HS-5 (cell line): ENCODE results near the gene PICALM.
A peak's percentile ranks its signal among the peaks of the same experiment; 100 is the strongest.

Experiments
- DNase-seq: peaks from one replicate; pipeline ENCODE4 v3.0.0-alpha.2; 2012; ENCODE audit warnings: low read depth

Gene PICALM

DNA sequence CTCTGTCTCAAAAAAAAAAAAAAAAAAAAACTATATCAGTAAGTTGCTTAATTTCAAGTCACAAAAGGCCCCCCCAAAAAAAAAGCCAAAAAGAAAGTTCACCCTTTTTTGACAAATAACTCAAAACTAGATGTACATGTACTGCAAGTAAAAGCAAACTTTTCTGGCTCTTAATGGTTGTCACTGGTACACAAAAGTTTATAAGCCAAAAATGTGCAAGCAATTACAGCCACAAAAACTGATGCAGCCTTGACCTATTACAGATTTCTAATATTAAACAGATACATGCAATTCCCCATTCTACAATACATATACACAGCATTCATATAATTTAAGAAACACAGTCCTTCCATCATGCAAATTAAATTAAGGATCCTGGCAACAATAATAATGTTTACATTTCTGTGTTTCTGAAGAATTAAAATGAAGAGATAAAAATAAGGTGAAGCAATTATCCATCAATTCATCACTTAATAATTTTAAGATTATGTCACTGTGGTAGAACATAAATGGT, 18.6 kb downstream of the PICALM start:
- no peak for DNase-seq

DNA sequence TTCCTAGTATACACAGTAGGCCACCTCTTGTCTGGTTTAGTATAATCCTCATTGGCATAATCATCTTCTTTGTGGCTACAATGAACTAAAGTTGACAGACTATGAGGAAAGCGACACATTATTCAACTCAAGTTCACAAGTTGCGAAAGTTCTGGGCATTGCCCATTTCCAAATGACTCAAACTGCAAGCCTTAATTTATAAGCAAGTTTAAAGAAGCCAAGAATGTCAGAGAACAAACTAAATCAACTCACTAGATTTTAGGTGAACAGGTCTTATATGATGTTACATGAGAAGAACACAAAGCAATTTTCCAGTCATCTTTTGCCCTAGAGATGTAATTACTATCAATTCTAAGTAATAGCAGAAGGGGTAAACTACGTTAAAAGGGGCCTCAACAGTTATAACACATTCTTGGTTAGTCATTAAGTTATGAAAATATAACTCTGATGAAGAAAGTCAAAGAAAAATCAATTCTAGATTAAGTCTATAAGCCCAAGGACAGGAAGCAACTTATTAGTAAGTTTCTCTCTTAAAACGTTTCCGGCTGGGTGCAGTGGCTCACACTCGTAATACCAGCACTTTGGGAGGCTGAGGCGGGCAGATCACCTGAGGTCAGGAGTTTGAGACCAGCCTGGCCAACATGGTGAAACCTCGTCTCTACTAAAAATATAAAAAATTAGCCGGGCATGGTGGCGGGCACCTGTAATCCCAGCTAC, 21.5 kb downstream of the PICALM start:
- peak; percentile 54 for DNase-seq

DNA sequence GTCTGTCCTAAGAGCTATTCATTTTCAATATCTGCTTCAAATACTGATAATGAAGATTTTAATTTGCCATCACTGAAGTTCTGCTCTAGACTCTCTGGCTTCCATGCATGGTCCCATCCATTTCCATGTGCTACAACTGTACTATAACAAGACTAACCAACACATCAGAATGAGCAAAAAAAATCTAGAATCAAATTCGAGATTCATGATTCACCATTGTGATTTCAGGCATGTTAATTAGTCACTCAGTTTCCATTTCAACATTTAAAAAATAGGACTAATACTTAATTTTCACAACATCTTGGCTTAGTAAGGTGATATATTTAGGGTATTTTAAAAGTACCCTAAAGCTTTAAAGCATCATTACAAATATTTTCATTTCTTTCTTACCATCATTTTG, 22.8 kb downstream of the PICALM start:
- no peak for DNase-seq

DNA sequence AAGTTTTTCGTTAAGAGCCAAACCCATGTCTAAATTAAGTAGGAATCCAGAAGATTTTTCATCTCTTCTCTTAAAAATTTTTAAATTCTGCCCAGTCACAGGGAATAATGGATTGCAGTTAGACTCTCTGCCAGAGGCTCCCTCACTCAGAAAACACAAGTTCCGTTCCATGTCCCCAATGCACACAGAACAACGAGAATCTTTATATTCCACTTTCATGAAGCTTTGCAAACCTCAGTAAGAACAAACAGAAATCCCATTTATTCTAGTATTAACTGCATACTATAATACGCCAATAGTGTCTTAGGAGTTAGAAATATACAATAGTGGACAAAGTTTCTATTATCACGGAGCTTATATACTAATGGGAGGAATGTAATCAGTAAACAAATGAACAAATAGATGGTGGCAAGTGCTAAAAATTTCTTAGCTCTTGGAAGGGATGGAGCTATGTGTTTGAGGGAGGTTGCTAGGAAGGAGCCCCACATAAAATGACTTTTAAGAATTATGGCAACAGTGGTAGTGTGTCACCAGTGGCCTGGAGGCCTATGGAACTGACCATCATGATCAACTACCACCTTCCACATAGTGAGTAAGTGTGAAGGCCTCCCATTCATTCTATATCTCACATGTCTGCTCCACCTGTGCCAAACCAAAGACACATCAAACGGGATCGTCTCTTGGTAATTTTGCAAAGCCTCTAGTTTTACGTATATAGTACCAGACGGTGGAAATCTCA, 24.9 kb downstream of the PICALM start:
- no peak for DNase-seq

DNA sequence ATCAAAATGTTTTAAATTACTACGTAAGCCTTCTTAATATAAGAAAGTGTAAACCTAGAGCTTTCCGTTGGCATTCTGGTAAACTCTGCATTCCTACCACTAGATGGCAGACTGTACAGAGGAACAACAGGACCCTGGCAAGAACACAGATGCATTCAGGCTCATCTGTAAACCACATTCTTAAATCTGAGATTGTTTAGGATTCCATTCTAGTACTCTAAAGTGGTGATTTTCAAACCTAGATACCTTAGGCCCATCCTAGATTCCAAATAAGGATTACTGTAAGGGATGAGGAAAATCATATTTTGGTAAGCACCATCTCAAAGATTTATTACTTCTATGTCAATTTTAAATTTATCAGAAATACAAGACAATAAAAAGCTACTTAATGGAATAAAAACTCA, 26.9 kb downstream of the PICALM start:
- peak; percentile 87 for DNase-seq

DNA sequence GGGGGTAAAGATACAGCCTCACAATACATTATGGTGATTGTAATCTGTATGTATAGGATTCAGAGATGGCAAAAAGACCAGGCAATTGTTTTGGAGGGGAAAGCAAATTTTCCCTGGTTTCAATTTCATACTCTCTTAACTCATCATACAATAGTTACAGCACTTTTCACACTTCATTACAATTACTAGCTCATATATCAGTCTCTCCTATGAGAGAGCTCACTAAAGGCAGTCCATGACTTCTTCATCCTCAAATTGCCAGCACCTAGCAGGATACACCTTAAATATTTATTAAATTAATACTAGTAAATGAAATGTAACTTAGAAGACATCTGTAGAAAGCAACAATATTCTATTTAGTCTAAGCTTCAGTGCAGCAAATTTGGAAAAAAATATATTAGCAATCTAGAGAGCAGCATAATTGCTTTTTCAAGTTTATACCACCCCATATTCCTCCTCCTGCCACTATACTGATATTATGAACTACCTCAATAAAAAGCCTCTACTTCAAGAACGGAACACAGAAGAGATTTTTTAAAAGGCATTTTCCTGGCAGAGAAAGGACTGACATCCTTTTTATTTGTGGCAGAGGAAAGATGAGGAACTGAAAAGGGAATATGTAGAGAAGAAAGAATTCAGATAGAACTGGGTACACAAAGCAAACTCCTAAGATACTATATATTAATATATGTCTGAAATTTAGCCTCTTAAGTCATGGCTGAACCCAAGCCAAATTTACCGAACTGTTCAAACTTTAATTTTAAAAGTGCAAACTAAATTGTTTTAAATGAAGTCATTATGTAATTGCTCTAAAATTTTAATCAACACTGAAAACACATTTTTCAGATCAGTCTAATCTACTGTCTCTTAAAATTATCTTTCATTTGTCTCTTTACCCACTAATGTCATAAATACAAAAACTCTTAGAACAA, 27.7 kb downstream of the PICALM start:
- no peak for DNase-seq

DNA sequence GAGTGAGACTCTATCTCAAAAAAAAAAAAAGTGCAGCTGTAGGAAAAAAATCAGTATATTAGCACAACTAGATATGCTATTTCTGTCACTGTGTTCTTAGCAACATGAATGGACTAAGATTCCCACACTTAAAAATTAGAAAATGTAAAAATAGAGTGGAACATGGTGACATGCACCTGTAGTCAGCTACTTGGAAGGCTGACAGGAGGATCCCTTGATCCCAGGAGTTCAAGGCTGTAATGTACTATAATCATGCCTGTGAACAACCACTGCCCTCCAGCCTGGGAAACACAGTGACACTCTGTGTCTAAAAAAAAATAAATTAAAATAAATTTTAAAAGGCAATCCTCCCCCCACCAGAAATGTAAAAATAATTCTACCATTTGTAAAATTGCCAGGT, 29.8 kb downstream of the PICALM start:
- no peak for DNase-seq

DNA sequence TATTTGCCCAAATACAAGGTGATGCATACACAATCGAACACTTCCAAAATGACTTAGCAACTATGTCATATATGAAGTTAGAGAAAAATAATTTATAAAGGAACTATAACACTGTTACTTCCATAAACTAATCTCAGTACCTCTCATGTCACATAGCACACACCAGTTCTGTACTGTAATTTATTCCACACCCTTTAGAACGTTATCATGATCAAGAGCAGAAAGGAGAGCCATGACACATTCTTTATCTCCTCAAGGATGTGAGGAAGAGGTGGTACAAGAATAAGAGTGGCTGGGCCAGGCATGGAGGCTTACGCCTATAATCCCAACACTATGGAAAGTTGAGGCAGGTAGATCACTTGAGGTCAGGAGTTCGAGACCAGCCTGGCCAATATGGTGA, 31.1 kb downstream of the PICALM start:
- DNase-seq: no peak

DNA sequence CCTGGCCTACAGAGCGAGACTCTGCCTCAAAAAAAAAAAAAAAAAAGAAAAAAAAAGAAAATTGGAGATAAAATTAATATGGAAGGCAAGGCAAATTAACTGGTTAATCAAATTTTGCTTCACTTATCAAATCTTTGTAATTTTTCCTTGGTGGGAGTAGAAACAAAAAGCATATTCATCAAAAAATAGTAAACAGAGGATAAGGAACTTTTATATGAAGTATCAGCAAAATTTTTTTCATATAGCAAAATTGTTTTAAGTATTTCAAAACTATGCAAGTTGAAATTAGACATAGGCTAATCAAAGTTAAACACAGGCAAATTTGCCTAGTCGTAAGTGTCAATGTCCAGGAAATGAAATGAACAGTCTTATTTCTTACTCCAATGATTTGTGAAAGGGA, 33.0 kb downstream of the PICALM start:
- no peak for DNase-seq

DNA sequence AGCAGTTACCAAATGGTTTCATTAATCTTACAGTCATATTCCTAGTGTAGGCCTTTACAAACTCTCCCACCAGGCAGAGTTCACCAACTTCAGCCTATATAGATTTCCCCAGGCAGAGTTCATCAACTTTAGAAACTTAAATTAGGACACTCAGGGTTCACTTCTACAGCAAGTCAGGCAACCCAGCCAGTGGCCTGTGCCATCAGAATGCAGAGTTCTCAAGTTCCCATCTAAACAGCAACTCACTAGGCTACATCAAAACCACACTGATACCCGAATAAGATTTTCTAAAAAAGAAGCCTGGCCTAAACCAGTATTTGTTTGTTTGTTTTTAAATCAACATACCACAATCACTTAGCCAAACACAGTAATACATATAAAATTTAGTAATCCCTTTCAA, 33.7 kb downstream of the PICALM start:
- DNase-seq: no peak

DNA sequence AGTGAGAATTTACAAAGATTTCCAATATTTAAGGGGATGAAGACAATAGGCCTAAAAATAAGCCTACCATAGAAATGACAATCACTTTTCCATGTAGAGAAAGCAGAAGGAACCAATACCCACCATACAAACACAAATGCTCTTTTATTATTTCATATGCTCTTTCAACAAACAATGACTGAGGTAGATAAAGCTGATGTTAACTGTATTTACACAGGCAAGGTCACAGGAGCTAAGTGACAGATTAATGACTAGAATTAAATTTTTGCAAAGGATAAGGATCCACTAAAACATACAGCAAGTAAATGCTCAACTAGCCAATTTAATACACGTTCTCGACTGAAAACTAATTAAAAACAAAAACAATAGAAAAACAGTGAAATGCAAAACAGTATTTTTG, 34.2 kb downstream of the PICALM start:
- no peak for DNase-seq

DNA sequence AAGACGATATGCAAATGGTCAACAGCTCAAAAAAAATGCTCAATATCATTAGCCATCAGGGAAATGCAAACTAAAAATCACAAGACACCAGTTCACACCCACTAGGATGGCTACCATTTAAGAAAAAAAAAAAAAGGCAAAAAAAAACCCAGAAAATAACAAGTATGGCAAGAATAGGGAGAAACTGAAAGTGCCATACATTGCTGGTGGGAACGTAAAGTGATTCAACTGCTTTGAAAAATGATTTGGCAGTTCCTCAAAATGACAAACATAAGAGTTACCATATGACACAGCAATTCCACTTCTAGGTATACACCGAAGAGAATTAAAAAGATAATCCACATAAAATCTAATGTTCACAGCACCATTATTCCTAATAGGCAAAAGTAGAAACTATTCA, 47.5 kb downstream of the PICALM start:
- DNase-seq: no peak

DNA sequence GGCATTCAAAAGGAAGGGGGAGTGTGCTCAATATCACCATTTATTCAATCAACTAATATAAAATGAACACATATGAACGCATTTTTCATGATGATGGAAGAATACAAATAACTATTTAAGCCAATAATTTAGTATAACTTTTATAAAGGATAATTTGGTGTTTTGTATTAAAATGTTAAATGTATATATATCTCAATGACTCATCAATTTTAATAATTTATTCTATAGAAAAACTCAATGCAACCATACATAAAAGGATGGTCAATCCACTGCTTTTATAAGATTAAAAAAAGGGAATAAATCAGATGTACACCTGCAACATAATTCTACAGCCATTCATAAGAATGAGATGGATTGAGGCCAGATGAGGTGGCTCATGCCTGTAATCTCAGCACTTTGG, 50.6 kb downstream of the PICALM start:
- DNase-seq: no peak

DNA sequence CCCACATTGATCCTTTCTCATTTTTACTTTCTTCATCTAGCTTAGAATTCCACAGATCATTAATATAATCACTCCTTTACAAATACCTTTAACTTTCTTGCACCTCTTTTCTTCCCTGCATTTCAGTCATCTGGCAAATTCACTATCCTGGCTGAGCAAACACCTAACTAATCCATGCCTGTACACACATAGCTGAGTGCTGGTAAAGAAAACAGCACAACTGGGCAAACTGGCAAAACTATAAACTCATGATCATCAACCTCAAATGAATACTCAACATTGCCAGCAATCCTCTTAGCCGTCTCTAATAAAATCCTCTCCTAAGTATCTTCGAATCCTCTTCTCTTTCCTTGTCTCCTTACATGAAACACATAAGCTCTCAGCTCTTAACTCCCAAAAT, 52.4 kb downstream of the PICALM start:
- no peak for DNase-seq

DNA sequence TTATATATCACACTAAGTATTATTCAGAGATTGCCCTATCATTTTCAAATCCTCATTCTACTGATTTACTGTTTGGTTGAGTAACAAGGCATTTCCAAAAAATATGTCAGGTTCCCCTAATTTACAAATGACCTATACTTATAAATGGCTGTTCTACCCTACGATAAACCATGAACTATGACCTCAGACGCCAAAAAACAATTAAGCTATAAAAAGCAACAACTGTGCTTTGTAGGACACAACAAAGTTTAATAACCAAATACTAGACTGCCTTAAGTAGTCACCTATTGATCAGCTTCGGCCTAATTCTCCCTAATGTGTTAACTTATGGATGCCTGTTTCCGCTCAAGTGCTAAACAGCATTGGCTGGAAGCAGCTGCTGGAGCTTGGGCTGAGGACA, 53.2 kb downstream of the PICALM start:
- DNase-seq: no peak

DNA sequence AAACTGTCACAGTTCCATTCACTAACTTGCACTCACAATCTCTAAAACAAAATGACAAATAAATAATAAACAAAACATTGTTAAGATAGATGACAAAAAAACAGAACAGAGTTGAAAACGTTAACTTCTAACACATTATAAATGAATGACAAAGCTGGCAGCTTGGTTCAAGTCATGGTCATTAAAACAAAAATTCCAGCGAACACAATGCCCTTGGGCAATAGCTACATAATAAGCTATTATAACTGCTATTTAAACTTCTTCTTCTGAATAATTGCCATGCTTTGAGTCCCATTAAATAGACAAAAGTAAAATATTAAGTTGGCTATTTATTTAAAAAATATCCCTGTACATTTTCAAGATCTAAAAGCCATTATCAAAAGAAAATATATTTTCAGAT, 54.7 kb downstream of the PICALM start:
- no peak for DNase-seq

DNA sequence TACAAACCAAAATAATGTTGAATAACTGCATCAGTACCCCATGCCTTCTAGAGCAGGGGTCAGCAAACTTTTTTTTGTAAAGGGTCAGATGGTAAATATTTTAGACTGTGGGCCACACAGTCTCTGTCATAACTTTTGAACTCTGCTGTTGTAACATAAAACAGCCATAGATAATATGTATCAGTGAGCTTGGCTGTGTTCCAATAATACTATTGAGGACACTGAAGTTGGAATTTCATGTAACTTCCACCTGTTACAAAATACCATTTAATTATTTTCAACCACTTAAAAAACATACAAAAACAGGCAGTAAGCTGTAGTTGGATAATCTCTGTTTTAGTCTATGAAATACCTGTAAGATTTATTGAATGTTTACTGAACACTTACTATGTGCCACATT, 55.2 kb downstream of the PICALM start:
- DNase-seq: no peak

DNA sequence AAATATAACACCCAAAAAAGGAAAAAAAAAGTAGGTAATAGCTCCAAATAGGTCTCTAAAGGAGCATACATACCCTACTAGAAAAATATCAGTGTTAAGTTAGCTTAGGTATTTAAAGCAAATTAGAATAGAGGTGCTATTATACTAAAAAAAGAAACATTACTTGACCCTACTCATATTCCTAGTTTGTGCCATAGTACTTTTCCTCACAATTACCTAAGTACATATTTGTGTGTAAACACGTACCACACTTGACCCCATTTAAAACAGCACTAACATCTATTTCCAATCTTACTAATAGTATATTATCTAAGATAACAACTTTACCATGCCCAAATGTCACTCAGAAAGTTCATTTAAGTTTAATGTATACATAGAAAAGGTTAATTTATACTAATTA, 57.7 kb downstream of the PICALM start:
- no peak for DNase-seq

DNA sequence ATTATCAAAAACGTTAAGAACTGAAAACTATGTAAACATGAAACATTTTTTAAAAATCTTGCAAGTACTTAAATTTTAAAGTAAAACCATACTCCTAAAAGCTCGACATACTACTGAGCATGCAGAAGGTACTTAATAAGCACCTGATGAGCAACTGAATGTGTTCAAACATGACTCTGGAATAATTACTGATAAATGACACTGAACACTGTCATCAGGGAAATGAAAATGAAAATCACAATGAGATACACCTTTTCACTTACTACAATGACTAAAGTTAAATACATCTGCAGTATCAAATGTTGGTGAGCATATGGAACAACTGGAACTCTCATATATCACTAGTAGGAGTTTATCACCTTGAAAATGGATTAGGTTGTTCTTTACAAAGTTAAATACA, 65.2 kb downstream of the PICALM start:
- DNase-seq: no peak

DNA sequence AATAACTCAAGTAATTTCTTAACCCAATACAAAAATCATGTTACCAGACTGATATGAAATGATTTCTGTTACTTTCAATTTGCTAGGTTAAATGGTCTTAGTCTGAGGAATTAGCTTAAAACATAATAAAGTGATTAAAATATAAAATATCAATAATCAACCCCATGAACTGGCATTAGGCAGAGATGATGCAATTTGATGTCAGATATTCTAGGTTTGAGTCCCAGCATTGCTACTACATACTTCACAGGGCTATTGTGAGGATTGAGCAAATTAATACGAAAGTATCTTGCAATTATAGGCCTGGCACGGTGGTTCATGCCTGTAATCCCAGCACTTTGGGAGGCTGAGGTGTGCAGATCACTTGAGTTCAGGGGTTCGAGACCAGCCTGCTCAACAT, 66.5 kb downstream of the PICALM start:
- DNase-seq: no peak

DNA sequence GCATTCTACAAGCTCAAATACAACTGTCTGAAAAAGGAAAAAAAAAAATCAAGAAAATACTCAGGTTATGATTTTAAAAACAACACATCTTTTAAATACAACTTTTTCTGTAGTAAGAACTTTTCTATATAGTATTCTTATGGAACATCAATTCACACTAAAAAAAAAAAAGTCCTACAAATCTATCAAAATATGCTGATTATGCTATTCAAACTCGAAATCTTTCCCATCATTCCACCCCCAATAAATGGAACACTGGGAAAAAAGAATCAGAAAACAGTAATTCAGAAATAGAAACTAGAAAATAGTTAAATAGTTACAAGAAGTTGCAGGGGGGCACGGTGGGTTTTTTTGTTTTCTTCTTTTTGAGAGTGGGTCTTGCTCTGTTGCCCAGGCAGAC, 77.4 kb downstream of the PICALM start:
- DNase-seq: no peak

DNA sequence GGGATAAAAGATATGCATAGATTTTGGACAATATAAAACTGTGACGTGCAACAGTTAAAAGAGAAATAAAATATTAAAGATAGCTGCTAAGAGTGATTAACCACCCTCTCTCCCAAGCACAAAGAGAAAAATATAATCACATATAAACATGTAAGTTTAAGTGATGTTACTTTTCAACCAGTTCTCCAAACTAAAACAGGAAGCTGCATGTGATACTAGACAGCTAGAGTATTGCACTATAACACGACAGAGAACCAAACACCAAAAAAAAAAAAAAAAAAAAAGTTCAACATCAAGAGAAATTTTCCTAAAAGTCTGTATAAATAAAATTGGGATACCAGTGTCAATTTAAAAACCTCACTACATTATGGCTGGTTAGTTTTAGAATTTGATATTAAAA, 79.1 kb downstream of the PICALM start:
- no peak for DNase-seq

DNA sequence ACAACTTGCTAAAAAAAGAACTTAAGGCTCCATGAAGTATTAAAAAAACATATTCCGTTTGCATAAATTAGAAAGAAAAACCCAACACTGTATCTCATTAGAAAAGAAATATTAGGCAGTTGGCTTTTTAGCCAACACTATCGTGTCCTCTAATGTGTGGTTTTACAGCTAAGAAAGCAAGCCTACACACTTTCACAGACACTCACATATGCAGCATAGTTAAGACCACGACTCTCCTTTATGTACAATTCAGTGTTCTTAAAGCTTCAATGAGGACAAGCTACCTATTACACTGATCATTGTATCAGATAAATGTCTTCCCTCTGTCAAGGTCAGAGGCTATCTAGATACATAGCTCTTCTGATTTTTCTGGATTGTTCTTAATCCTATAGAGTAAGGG, 80.1 kb downstream of the PICALM start:
- DNase-seq: no peak
